GM03348 (cell line): ENCODE results near the gene DDX47.

ENCODE experiments used
- DNase-seq: peaks from one replicate; pipeline ENCODE4 v3.0.0; 2012; ENCODE audit warnings: low spot score

Gene DDX47

GRCh38 chr12:12813120-12814101, at the start of gene DDX47:
TSS of gene DDX47 (plus strand) at chr12:12813346. CDS start at chr12:12813368, 22 bp downstream.
- DNase-seq, result peak; percentile 92

GRCh38 chr12:12764824-12765223, 48.3 kb upstream of the DDX47 start:
- no peak for DNase-seq

GRCh38 chr12:12770262-12770661, 42.9 kb upstream of the DDX47 start:
- no peak for DNase-seq

- no peak for DNase-seq
Observed at GRCh38 chr12:12774791-12775190, 38.4 kb upstream of the DDX47 start.

GRCh38 chr12:12776261-12776660, 36.9 kb upstream of the DDX47 start:
- DNase-seq, result no peak

GRCh38 chr12:12777092-12777491, 36.1 kb upstream of the DDX47 start:
- DNase-seq, result no peak

GRCh38 chr12:12779007-12779406, 34.1 kb upstream of the DDX47 start:
- no peak for DNase-seq

- DNase-seq, result peak; percentile 64
Observed at GRCh38 chr12:12779529-12779928, 33.6 kb upstream of the DDX47 start.

- no peak for DNase-seq
Observed at GRCh38 chr12:12784116-12784515, 29.0 kb upstream of the DDX47 start.

GRCh38 chr12:12784911-12785814, 28.0 kb upstream of the DDX47 start, which contains the start of gene APOLD1:
TSS of gene APOLD1 (plus strand) at chr12:12785659. CDS start at chr12:12785692, 33 bp downstream.
- no peak for DNase-seq

GRCh38 chr12:12786351-12786705, 26.8 kb upstream of the DDX47 start:
- no peak for DNase-seq

GRCh38 chr12:12786706-12787601, 26.2 kb upstream of the DDX47 start:
- peak; percentile 98 for DNase-seq

- DNase-seq, result no peak
Observed at GRCh38 chr12:12788131-12788530, 25.0 kb upstream of the DDX47 start.

- DNase-seq, result peak; percentile 68
Observed at GRCh38 chr12:12788675-12789368, 24.3 kb upstream of the DDX47 start.

- DNase-seq, result no peak
Observed at GRCh38 chr12:12790956-12791355, 22.2 kb upstream of the DDX47 start.

- peak; percentile 64 for DNase-seq
Observed at GRCh38 chr12:12791756-12792369, 21.3 kb upstream of the DDX47 start.

GRCh38 chr12:12792421-12792820, 20.7 kb upstream of the DDX47 start:
- DNase-seq, result no peak

- DNase-seq, result no peak
Observed at GRCh38 chr12:12794686-12795085, 18.5 kb upstream of the DDX47 start.

GRCh38 chr12:12796171-12796570, 17.0 kb upstream of the DDX47 start:
- no peak for DNase-seq
